AG04449 (cell line): ENCODE results near the gene SMIM27.

Source experiments
- CTCF ChIA-PET: fragments of 350-600 bp; formaldehyde crosslinking; extraction: SDS; loops from one replicate; lab custom pipeline; 2021; ENCODE audit warnings: antibody characterized with exemption; lab: Yijun Ruan, JAX
- POLR2A ChIA-PET: fragments of 400-600, 350-600 bp; formaldehyde crosslinking; extraction: SDS; loops from one replicate; lab custom pipeline; 2020; ENCODE audit warnings: antibody characterized with exemption, inconsistent platforms; lab: Yijun Ruan, JAX
- DNase-seq: peaks from one replicate; pipeline ENCODE4 v3.0.0-alpha.2; 2010; ENCODE audit warnings: low read depth, low spot score
- H3K4me3 ChIP-seq: 2 replicates; pipeline ENCODE4 v1.5.1; 2011; ENCODE audit warnings: low read depth, mild to moderate bottlenecking, control low read depth, low read length
- TF ChIP-seq, protein P1 (sequence below): IDR thresholded peaks from one replicate; pipeline ENCODE4 v1.5.1; 2011; ENCODE audit warnings: mild to moderate bottlenecking, moderate library complexity, low read length, control low read depth, inconsistent platforms; ENCODE audit not compliant: insufficient read depth; ENCODE audit errors: missing control alignments

SMIM27 gene

DNA sequence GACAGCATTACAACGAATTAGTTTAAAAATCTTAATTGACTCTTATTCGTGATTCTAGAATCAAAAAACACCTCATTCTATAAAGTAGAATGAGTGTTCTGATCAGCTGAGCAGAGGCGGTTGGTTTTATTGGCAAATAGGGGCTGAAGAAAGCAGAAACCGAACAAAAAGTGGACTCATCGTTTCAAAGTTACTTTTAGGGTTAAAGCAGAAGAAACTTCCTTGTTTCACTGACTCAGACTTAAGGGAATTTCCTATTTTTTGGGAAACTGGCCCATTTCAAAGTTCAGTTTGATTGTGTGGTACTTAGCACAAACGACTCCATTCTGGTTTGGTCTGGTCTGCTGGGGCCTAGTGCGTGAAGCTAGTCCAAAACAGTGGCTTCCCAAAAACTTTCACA is 21.7 kb downstream of the SMIM27 start:
- ChIA-PET CTCF (interaction anchor here (0.8 to 9.9 kb wide), 11 partner anchors 7 to 397 kb away, joined by 3 to 241 read pairs (median 24); partner anchors contain the start of gene ACO1), POLR2A (no interaction called here)
- no peak overlapping the region for H3K4me3 ChIP-seq
- DNase-seq, result no peak
- TF ChIP-seq, protein P1, sequence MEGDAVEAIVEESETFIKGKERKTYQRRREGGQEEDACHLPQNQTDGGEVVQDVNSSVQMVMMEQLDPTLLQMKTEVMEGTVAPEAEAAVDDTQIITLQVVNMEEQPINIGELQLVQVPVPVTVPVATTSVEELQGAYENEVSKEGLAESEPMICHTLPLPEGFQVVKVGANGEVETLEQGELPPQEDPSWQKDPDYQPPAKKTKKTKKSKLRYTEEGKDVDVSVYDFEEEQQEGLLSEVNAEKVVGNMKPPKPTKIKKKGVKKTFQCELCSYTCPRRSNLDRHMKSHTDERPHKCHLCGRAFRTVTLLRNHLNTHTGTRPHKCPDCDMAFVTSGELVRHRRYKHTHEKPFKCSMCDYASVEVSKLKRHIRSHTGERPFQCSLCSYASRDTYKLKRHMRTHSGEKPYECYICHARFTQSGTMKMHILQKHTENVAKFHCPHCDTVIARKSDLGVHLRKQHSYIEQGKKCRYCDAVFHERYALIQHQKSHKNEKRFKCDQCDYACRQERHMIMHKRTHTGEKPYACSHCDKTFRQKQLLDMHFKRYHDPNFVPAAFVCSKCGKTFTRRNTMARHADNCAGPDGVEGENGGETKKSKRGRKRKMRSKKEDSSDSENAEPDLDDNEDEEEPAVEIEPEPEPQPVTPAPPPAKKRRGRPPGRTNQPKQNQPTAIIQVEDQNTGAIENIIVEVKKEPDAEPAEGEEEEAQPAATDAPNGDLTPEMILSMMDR, result no peak

DNA sequence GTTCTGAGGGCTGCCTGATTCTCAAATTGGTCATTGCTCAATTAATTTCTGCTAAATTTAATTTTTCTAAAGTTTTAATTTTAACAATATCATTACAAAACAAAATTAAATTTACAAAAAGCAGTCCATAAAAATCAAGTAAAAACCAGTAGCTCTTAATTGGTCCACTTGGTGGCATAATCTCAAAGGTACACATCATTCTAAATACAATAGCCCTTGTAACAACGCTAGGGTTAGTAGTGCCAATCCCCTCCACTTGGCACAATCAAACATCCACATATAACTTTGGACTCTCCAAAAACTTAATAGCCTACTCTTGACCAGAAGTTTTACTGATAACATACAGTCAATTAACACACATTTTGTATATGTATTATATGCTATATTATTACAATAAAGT is 22.7 kb downstream of the SMIM27 start:
- CTCF ChIA-PET, result interaction anchor here (0.6 to 9.9 kb wide), 10 partner anchors 15 to 417 kb away, joined by 3 to 241 read pairs (median 14); partner anchors contain the start of gene ACO1
- DNase-seq, result no peak
- H3K4me3 ChIP-seq, result no peak overlapping the region
- TF ChIP-seq, protein P1, result no peak
- POLR2A ChIA-PET, result no interaction called here

DNA sequence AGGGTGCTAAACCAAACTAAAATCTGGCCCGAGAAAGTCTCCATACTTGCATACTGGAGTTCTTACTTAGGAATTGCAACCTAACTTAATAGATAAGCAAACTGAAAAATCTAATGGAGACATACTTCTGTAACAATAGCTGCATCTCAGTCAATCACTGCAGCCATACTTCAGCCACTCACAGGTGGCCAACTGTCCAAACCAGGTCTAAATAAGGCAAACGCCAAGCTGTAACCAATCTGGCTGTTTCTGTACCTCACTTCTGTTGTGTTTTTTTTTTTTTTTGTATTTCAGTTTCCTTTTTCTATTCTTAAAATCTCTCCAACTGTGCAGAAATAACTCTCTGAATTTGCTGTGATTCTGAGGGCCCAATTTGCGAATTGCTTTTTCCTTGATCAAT is 25.2 kb downstream of the SMIM27 start:
- no peak overlapping the region for H3K4me3 ChIP-seq
- ChIA-PET POLR2A (no interaction called here), CTCF (interaction anchor here (1.1 to 18.1 kb wide), 7 partner anchors 12 to 395 kb away, joined by 3 to 1093 read pairs (median 112); partner anchors contain the start of gene ACO1)

DNA sequence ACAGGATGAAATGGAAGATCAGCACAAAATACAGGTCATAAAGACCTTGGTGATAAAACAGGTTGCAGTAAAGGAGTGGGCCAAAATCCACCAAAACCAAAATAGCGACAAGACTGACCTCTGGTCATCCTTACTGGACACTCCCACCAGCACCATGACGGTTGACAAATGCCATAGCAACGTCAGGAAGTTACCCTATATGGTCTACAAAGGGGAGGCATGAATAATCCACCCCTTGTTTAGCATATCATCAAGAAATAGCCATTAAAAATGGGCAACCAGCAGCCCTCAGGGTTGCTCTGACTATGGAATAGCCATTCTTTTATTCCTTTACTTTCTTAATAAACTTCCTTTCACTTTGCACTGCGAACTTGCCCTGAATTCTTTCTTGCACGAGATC is 26.8 kb downstream of the SMIM27 start:
- TF ChIP-seq, protein P1, result no peak
- ChIA-PET CTCF (interaction anchor here (0.6 to 18.1 kb wide), 38 partner anchors 10 to 449 kb away, joined by 3 to 1093 read pairs (median 5); partner anchors contain the start of genes ACO1 and RIGI), POLR2A (interaction anchor here (1.2 kb wide), 1 partner anchor 195 kb away, joined by 3 read pairs; the partner anchor contains the start of gene ACO1)
- H3K4me3 ChIP-seq, result no peak overlapping the region
- DNase-seq, result no peak

More for the DNA sequence above, 25.2 kb downstream of the SMIM27 start:
- TF ChIP-seq, protein P1, result no peak
- no peak for DNase-seq

DNA sequence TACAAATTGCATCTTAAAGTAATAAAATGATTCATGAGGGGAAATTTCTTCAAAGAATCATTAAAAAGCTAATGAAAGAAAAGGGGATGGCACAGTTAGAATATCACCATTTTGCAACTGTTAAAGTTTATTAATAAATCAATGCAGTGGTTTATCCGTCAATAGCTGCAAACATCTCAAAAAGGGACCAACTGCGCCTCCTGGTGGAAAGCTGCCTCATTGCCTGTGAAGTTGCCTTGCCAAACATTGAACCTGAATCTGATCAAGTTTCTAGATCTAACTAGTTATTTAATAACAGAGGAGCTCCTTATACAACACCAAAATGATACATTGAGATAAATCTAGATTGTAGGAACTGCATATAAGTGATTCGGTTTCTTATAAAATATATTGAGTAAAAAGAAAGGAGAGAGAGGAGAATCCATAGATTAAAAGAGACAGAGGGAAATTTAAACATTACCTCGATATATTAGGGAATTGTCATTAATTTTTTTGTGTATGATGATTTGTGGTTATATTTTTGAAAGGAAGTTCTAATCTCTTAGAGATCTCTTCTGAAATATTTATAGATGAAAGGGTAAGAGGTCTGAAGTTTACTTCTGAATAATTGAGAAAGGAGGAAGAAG is 27.7 kb downstream of the SMIM27 start:
- TF ChIP-seq, protein P1, result peak; percentile 88
- ChIA-PET POLR2A (interaction anchor here (1.2 kb wide), 1 partner anchor 196 kb away, joined by 3 read pairs; the partner anchor contains the start of gene ACO1), CTCF (interaction anchor here (0.6 to 18.1 kb wide), 69 partner anchors 7 to 480 kb away, joined by 3 to 1093 read pairs (median 4); partner anchors contain the start of genes ACO1, NDUFB6, RIGI and SMIM27)
- no peak for DNase-seq
- no peak overlapping the region for H3K4me3 ChIP-seq
